IMR-90 (cell line): ENCODE results near the gene PSMA8. TPM values are rescaled to one million over a fixed set of nuclear protein-coding genes. Genes with fewer than 3 reads are reported as not detected.

Experiments
- ATAC-seq: fragments of 200-7000 bp; cut with Tn5 transposase; 2 replicates; pipeline ENCODE4 v1.9.1; 2020; ENCODE audit warnings: low read depth, mild to moderate bottlenecking, moderate library complexity
- BruUV-seq: library from RNA; stranded (reverse); fragments of 400-500 nt; replicated peaks from 2 replicates; lab custom pipeline; 2021; lab: Mats Ljungman, UMichigan
- CTCF ChIA-PET: fragments of 300-600 bp; formaldehyde crosslinking; extraction: SDS; loops from one replicate; lab custom pipeline; 2021; ENCODE audit warnings: antibody characterized with exemption; lab: Yijun Ruan, JAX
- POLR2A ChIA-PET: fragments of 300-600 bp; sonication (Branson Sonifier 250); formaldehyde crosslinking; loops from one replicate; lab custom pipeline; 2022; ENCODE audit warnings: antibody characterized with exemption; ENCODE audit not compliant: unreplicated experiment; lab: Charles Lee
- DNase-seq: peaks from one replicate; pipeline ENCODE4 v3.0.0; 2013
- H2AFZ ChIP-seq: replicated peaks from 2 replicates; pipeline ENCODE3; 2013; ENCODE audit warnings: low read length, mild to moderate bottlenecking; ENCODE audit not compliant: poor library complexity
- H2AK5ac ChIP-seq: 2 replicates; pipeline ENCODE4 v1.6.1; 2013; ENCODE audit warnings: low read depth, low read length, inconsistent platforms
- H2AK9ac ChIP-seq: replicated peaks from 2 replicates; pipeline ENCODE3; 2013; ENCODE audit warnings: mild to moderate bottlenecking, low read depth, low read length, moderate library complexity; ENCODE audit not compliant: poor library complexity
- H2BK120ac ChIP-seq: 2 replicates; pipeline ENCODE4 v1.6.1; 2013; ENCODE audit warnings: low read depth, low read length, inconsistent platforms
- H2BK15ac ChIP-seq: 3 replicates; pipeline ENCODE4 v1.6.1; 2013; ENCODE audit warnings: low read depth, low read length, inconsistent platforms
- H2BK20ac ChIP-seq: 2 replicates; pipeline ENCODE4 v1.6.1; 2013; ENCODE audit warnings: low read depth, mild to moderate bottlenecking, inconsistent platforms, low read length, moderate library complexity
- H2BK5ac ChIP-seq: 2 replicates; pipeline ENCODE4 v1.6.1; 2013; ENCODE audit warnings: mild to moderate bottlenecking, low read depth, low read length, inconsistent platforms; ENCODE audit not compliant: poor library complexity, severe bottlenecking
- H3K14ac ChIP-seq: replicated peaks from 2 replicates; pipeline ENCODE4 v1.6.1; 2013; ENCODE audit warnings: low read depth, low read length, inconsistent platforms
- H3K18ac ChIP-seq: 2 replicates; pipeline ENCODE4 v1.6.1; 2013; ENCODE audit warnings: low read depth, low read length, control low read depth
- H3K23ac ChIP-seq: 2 replicates; pipeline ENCODE4 v1.6.1; 2013; ENCODE audit warnings: low read depth, low read length, inconsistent platforms
- H3K27ac ChIP-seq: 2 replicates; pipeline ENCODE4 v1.5.1; 2013; ENCODE audit warnings: mild to moderate bottlenecking, control low read depth, low read length; ENCODE audit not compliant: insufficient read depth
- H3K27me3 ChIP-seq: 2 replicates; pipeline ENCODE4 v1.6.1; 2013; ENCODE audit warnings: low read length; ENCODE audit not compliant: control insufficient read depth, insufficient read depth
- H3K36me3 ChIP-seq: 2 replicates; pipeline ENCODE4 v1.6.1; 2013; ENCODE audit warnings: low read length, mixed read lengths; ENCODE audit not compliant: control insufficient read depth, insufficient read depth
- H3K4ac ChIP-seq: 2 replicates; pipeline ENCODE4 v1.6.1; 2013; ENCODE audit warnings: low read depth, low read length, inconsistent platforms
- H3K4me1 ChIP-seq: 2 replicates; pipeline ENCODE4 v1.6.1; 2013; ENCODE audit warnings: low read length, mixed read lengths; ENCODE audit not compliant: control insufficient read depth, insufficient read depth
- H3K4me2 ChIP-seq: 2 replicates; pipeline ENCODE4 v1.6.1; 2013; ENCODE audit warnings: low read depth, mild to moderate bottlenecking, control low read depth, low read length, moderate library complexity
- H3K4me3 ChIP-seq: 2 replicates; pipeline ENCODE4 v1.5.1; 2013; ENCODE audit warnings: low read depth, mild to moderate bottlenecking, control low read depth, low read length, moderate library complexity; ENCODE audit not compliant: insufficient read depth
- H3K56ac ChIP-seq: 2 replicates; pipeline ENCODE4 v1.6.1; 2013; ENCODE audit warnings: low read length, inconsistent platforms; ENCODE audit not compliant: insufficient read depth; ENCODE audit errors: extremely low read depth
- H3K79me1 ChIP-seq, 2 experiments: 2 replicates each; pipeline ENCODE4 v1.6.1; 2013; ENCODE audit warnings: low read length in 2 of 2, inconsistent platforms in 1 of 2, low read depth in 1 of 2
- H3K9ac ChIP-seq: 2 replicates; pipeline ENCODE4 v1.6.1; 2013; ENCODE audit warnings: low read depth, low read length, control low read depth
- H3K9me1 ChIP-seq: 2 replicates; pipeline ENCODE4 v1.6.1; 2013; ENCODE audit warnings: low read length, inconsistent platforms; ENCODE audit not compliant: insufficient read depth
- H3K9me3 ChIP-seq: 2 replicates; pipeline ENCODE4 v1.6.1; 2013; ENCODE audit warnings: low read length; ENCODE audit not compliant: control insufficient read depth, insufficient read depth
- H4K20me1 ChIP-seq: 2 replicates; pipeline ENCODE4 v1.6.1; 2013; ENCODE audit warnings: low read length, inconsistent platforms; ENCODE audit not compliant: insufficient read depth
- H4K5ac ChIP-seq: 2 replicates; pipeline ENCODE4 v1.6.1; 2013; ENCODE audit warnings: mild to moderate bottlenecking, low read depth, low read length, control low read depth
- H4K8ac ChIP-seq, 2 experiments: 2 replicates each; pipeline ENCODE4 v1.6.1; 2013; ENCODE audit warnings: low read depth in 2 of 2, low read length in 2 of 2, control low read depth in 1 of 2, inconsistent platforms in 1 of 2
- H4K91ac ChIP-seq: 2 replicates; pipeline ENCODE4 v1.6.1; 2013; ENCODE audit warnings: low read depth, low read length, inconsistent platforms; ENCODE audit not compliant: insufficient read depth
- BHLHE40 ChIP-seq: fragments of 150-350 bp; IDR thresholded peaks from 2 replicates; pipeline ENCODE4 v1.6.1; 2016; ENCODE audit warnings: mild to moderate bottlenecking, low read depth, low read length
- CEBPB ChIP-seq: IDR thresholded peaks from 2 replicates; pipeline ENCODE4 v1.6.1; 2012; ENCODE audit warnings: low read depth, low read length, improper control_type of control experiment
- CHD1 ChIP-seq: IDR thresholded peaks from 2 replicates; pipeline ENCODE4 v1.6.1; 2012; ENCODE audit warnings: low read depth, low read length, improper control_type of control experiment
- FOS ChIP-seq: fragments of 150-350 bp; IDR thresholded peaks from 2 replicates; pipeline ENCODE4 v1.6.1; 2016; ENCODE audit warnings: low read depth, low read length
- MAFK ChIP-seq: IDR thresholded peaks from 2 replicates; pipeline ENCODE4 v1.6.1; 2012; ENCODE audit warnings: low read depth, low read length, improper control_type of control experiment
- MAZ ChIP-seq: IDR thresholded peaks from 2 replicates; pipeline ENCODE4 v1.6.1; 2012; ENCODE audit warnings: low read depth, mild to moderate bottlenecking, low read length, improper control_type of control experiment, moderate library complexity, borderline replicate concordance
- MXI1 ChIP-seq: IDR thresholded peaks from 2 replicates; pipeline ENCODE4 v1.6.1; 2012; ENCODE audit warnings: low read depth, mild to moderate bottlenecking, low read length, moderate library complexity, borderline replicate concordance
- NFE2L2 ChIP-seq: fragments of 150-350 bp; IDR thresholded peaks from 2 replicates; pipeline ENCODE4 v1.6.1; 2016; ENCODE audit warnings: low read depth, mild to moderate bottlenecking, low read length
- POLR2A ChIP-seq: IDR thresholded peaks from 2 replicates; pipeline ENCODE4 v1.6.1; 2012; ENCODE audit warnings: mild to moderate bottlenecking, low read depth, low read length
- RAD21 ChIP-seq: IDR thresholded peaks from 2 replicates; pipeline ENCODE4 v1.6.1; 2012; ENCODE audit warnings: low read length, improper control_type of control experiment
- RCOR1 ChIP-seq: IDR thresholded peaks from 2 replicates; pipeline ENCODE4 v1.6.1; 2012; ENCODE audit warnings: mild to moderate bottlenecking, low read length, improper control_type of control experiment; ENCODE audit not compliant: insufficient replicate concordance
- RFX5 ChIP-seq: IDR thresholded peaks from 2 replicates; pipeline ENCODE4 v1.8.0; 2012; ENCODE audit warnings: low read depth, mild to moderate bottlenecking, low read length, moderate library complexity
- SMC3 ChIP-seq: fragments of 150-350 bp; IDR thresholded peaks from 2 replicates; pipeline ENCODE4 v1.6.1; 2016; ENCODE audit warnings: low read depth, mild to moderate bottlenecking, antibody characterized with exemption, low read length, moderate library complexity
- WGBS, 2 experiments: methylation state at CpG; one replicate each; pipeline versions ENCODE4 v1.1.5 to v1.1.7; 2013; ENCODE audit warnings: missing lambda C conversion rate in 2 of 2; ENCODE audit not compliant: insufficient read length in 1 of 2; ENCODE audit errors: extremely low coverage in 2 of 2; 5-methylcytosine and 5-hydroxymethylcytosine counted together
- dilution Hi-C: fragments of 300-500 bp; cut with HindIII; formaldehyde crosslinking; loops from one replicate; pipeline ENCODE4 v1.14.3; 2018; ENCODE audit warnings: low sequenced_read_pairs; ENCODE audit not compliant: unreplicated experiment
- in situ Hi-C: fragments of 300-500 bp; cut with MboI; formaldehyde crosslinking; loops from 3 replicates; pipeline ENCODE4 v1.14.3; 2019; ENCODE audit warnings: low sequenced_read_pairs, inconsistent platforms, mixed read lengths
- intact Hi-C: fragments of 100-400 bp; cut with micrococcal nuclease; formaldehyde crosslinking; loops from 2 replicates; pipeline ENCODE4 v1.10.0; 2022
- polyA plus RNA-seq, 3 experiments: library from polyadenylated mRNA; depleted of rRNA; stranded (reverse); fragments of >200 nt; gene quantifications; 2 replicates each; pipeline ENCODE4 v1.2.3, GENCODE V29; 2012; ENCODE audit warnings: low replicate concordance in 1 of 3
- total RNA-seq: library from RNA; depleted of rRNA; stranded (reverse); fragments of >200 nt; gene quantifications from 2 replicates; pipeline ENCODE4 v1.2.3, GENCODE V29; 2012
- TF ChIP-seq, protein P1 (sequence below): fragments of 150-350 bp; IDR thresholded peaks from 2 replicates; pipeline ENCODE4 v1.6.1; 2017; ENCODE audit warnings: mild to moderate bottlenecking, antibody characterized with exemption, low read length, low read depth
- TF ChIP-seq, protein P2 (sequence below): conservative IDR thresholded peaks from 2 replicates; pipeline ENCODE4 v1.5.1; 2012; ENCODE audit warnings: mild to moderate bottlenecking, low read depth, low read length, improper control_type of control experiment
- TF ChIP-seq, protein P3 (sequence below): fragments of 150-350 bp; IDR thresholded peaks from 2 replicates; pipeline ENCODE4 v1.6.1; 2016; ENCODE audit warnings: low read depth, mild to moderate bottlenecking, low read length, moderate library complexity, borderline replicate concordance

Gene PSMA8
- total and polyA plus RNA-seq, 2 of the 4 experiments (the other 2 are of a cell fraction) = not detected

DNA sequence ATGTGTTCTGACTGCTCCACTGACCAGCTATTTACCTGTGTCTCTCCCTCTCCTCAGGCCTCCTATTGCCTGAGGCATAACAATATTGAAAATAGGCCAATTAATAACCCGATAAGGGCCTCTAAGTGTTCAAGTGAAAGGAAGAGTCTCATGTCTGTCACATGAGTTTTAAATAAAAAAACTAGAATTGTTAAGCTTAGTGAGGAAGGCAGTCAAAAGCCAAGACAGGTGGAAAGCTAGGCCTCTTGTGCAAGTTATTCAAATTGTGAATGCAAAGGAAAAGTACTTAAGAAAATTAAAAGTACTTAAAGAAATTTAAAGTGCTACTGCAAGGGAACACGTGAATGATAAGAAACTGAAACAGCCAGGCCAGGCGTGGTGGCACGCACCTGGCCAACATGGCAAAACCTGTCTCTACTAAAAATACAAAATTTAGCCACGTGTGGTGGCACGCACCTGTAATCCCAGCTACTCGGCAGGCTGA, 47.7 kb downstream of the PSMA8 start:
- 78% methylated on average over 4 of the region's 7 CpGs; no CpG with 5 or more reads in 1 of the 2 experiments for WGBS, 2 experiments

More for the DNA sequence above, 47.7 kb downstream of the PSMA8 start:
- no peak overlapping the region for H2BK20ac ChIP-seq
- no peaks in the 10 kb centered on the region for H3K36me3 ChIP-seq
- no peak overlapping the region for H3K4ac ChIP-seq
- H2AFZ ChIP-seq = no peak overlapping the region
- no peak overlapping the region for H4K5ac ChIP-seq
- ChIA-PET CTCF (no interaction called here), POLR2A (no interaction called here)
- H2AK5ac ChIP-seq = no peak overlapping the region
- H3K23ac ChIP-seq = no peak overlapping the region
- no peaks in the 10 kb centered on the region for H3K9me3 ChIP-seq
- no peak overlapping the region for H2AK9ac ChIP-seq
- H4K91ac ChIP-seq = no peak overlapping the region
- DNase-seq (no peak), ATAC-seq (no peak)
- TF ChIP-seq RAD21 (no peak), POLR2A (no peak), BHLHE40 (no peak), MXI1 (no peak), CEBPB (no peak), RFX5 (no peak), MAFK (no peak), SMC3 (no peak), MAZ (no peak), RCOR1 (no peak), CHD1 (no peak), FOS (no peak), NFE2L2 (no peak)
- TF ChIP-seq, protein P1, sequence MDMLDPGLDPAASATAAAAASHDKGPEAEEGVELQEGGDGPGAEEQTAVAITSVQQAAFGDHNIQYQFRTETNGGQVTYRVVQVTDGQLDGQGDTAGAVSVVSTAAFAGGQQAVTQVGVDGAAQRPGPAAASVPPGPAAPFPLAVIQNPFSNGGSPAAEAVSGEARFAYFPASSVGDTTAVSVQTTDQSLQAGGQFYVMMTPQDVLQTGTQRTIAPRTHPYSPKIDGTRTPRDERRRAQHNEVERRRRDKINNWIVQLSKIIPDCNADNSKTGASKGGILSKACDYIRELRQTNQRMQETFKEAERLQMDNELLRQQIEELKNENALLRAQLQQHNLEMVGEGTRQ = no peak
- TF ChIP-seq, protein P2, sequence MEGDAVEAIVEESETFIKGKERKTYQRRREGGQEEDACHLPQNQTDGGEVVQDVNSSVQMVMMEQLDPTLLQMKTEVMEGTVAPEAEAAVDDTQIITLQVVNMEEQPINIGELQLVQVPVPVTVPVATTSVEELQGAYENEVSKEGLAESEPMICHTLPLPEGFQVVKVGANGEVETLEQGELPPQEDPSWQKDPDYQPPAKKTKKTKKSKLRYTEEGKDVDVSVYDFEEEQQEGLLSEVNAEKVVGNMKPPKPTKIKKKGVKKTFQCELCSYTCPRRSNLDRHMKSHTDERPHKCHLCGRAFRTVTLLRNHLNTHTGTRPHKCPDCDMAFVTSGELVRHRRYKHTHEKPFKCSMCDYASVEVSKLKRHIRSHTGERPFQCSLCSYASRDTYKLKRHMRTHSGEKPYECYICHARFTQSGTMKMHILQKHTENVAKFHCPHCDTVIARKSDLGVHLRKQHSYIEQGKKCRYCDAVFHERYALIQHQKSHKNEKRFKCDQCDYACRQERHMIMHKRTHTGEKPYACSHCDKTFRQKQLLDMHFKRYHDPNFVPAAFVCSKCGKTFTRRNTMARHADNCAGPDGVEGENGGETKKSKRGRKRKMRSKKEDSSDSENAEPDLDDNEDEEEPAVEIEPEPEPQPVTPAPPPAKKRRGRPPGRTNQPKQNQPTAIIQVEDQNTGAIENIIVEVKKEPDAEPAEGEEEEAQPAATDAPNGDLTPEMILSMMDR = no peak
- TF ChIP-seq, protein P3, sequence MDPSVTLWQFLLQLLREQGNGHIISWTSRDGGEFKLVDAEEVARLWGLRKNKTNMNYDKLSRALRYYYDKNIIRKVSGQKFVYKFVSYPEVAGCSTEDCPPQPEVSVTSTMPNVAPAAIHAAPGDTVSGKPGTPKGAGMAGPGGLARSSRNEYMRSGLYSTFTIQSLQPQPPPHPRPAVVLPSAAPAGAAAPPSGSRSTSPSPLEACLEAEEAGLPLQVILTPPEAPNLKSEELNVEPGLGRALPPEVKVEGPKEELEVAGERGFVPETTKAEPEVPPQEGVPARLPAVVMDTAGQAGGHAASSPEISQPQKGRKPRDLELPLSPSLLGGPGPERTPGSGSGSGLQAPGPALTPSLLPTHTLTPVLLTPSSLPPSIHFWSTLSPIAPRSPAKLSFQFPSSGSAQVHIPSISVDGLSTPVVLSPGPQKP = no peak
- H2BK5ac ChIP-seq = no peak overlapping the region
- no peak overlapping the region for H3K4me3 ChIP-seq
- H4K8ac ChIP-seq = no peak overlapping the region
- H2BK15ac ChIP-seq = no peak overlapping the region
- no peak overlapping the region for H3K18ac ChIP-seq
- no peaks in the 10 kb centered on the region for H4K20me1 ChIP-seq
- H3K14ac ChIP-seq = no peak overlapping the region
- intact Hi-C loops = no loop called here
- no peaks in the 10 kb centered on the region for H3K9me1 ChIP-seq
- dilution Hi-C loops = no loop called here
- H2BK120ac ChIP-seq = no peak overlapping the region
- in situ Hi-C loops = no loop called here
- no peaks in the 10 kb centered on the region for H3K79me1 ChIP-seq
- no peak overlapping the region for H3K4me2 ChIP-seq
- H3K4me1 ChIP-seq = no peaks in the 10 kb centered on the region
- no peak overlapping the region for H3K27ac ChIP-seq
- no peak overlapping the region for H3K56ac ChIP-seq
- H3K9ac ChIP-seq = no peak overlapping the region
- no peaks in the 10 kb centered on the region for H3K27me3 ChIP-seq
- no TSS peak for BruUV-seq
